Osteocyte (in vitro differentiated cells): ENCODE results near the gene APRT. TPM values are rescaled to one million over a fixed set of nuclear protein-coding genes. Genes with fewer than 3 reads are reported as not detected.

Experiments
- DNase-seq: peaks from one replicate; pipeline ENCODE4 v3.0.0; 2021; ENCODE audit warnings: mixed read lengths; ENCODE audit not compliant: unreplicated experiment; ENCODE audit errors: extremely low spot score
- H3K27ac Mint-ChIP-seq: one replicate; pipeline ENCODE4 v1.8.0; 2021; ENCODE audit warnings: mild to moderate bottlenecking, mixed read lengths; ENCODE audit not compliant: unreplicated experiment
- H3K27me3 Mint-ChIP-seq: one replicate; pipeline ENCODE4 v1.8.0; 2021; ENCODE audit warnings: mixed read lengths; ENCODE audit not compliant: unreplicated experiment
- H3K36me3 Mint-ChIP-seq: one replicate; pipeline ENCODE4 v1.8.0; 2021; ENCODE audit warnings: mixed read lengths; ENCODE audit not compliant: unreplicated experiment
- H3K4me1 Mint-ChIP-seq: one replicate; pipeline ENCODE4 v1.8.0; 2021; ENCODE audit warnings: mixed read lengths; ENCODE audit not compliant: unreplicated experiment
- H3K4me3 Mint-ChIP-seq: one replicate; pipeline ENCODE4 v1.8.0; 2021; ENCODE audit warnings: mild to moderate bottlenecking, moderate library complexity, mixed read lengths; ENCODE audit not compliant: unreplicated experiment
- H3K9me3 Mint-ChIP-seq: one replicate; pipeline ENCODE4 v1.8.0; 2021; ENCODE audit warnings: mixed read lengths; ENCODE audit not compliant: unreplicated experiment
- total RNA-seq: library from RNA; stranded (reverse); gene quantifications from 2 replicates; pipeline ENCODE4 v1.2.1, GENCODE V29; 2021
- TF ChIP-seq, protein P1 (sequence below): fragments of 200-600 bp; sonication (generic); IDR thresholded peaks from 2 replicates; pipeline ENCODE4 v1.5.0; 2021; ENCODE audit warnings: antibody characterized with exemption, mild to moderate bottlenecking, moderate library complexity

The APRT gene
- total RNA-seq, 1 donor from 2014 or later, result 77.1 TPM

- DNase-seq, result no peak
- TF ChIP-seq, protein P1, sequence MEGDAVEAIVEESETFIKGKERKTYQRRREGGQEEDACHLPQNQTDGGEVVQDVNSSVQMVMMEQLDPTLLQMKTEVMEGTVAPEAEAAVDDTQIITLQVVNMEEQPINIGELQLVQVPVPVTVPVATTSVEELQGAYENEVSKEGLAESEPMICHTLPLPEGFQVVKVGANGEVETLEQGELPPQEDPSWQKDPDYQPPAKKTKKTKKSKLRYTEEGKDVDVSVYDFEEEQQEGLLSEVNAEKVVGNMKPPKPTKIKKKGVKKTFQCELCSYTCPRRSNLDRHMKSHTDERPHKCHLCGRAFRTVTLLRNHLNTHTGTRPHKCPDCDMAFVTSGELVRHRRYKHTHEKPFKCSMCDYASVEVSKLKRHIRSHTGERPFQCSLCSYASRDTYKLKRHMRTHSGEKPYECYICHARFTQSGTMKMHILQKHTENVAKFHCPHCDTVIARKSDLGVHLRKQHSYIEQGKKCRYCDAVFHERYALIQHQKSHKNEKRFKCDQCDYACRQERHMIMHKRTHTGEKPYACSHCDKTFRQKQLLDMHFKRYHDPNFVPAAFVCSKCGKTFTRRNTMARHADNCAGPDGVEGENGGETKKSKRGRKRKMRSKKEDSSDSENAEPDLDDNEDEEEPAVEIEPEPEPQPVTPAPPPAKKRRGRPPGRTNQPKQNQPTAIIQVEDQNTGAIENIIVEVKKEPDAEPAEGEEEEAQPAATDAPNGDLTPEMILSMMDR, result no peak
- H3K36me3 Mint-ChIP-seq, result peaks cover 2% of the 10 kb centered on the region
- no peaks in the 10 kb centered on the region for H3K27me3 Mint-ChIP-seq
- H3K4me1 Mint-ChIP-seq, result peaks cover 57% of the 10 kb centered on the region
- H3K27ac Mint-ChIP-seq, result no peak overlapping the region
- no peak overlapping the region for H3K4me3 Mint-ChIP-seq
- H3K9me3 Mint-ChIP-seq, result no peaks in the 10 kb centered on the region
Measured at GRCh38 chr16:88764080-88764479, 47.6 kb downstream of the APRT start.

DNA sequence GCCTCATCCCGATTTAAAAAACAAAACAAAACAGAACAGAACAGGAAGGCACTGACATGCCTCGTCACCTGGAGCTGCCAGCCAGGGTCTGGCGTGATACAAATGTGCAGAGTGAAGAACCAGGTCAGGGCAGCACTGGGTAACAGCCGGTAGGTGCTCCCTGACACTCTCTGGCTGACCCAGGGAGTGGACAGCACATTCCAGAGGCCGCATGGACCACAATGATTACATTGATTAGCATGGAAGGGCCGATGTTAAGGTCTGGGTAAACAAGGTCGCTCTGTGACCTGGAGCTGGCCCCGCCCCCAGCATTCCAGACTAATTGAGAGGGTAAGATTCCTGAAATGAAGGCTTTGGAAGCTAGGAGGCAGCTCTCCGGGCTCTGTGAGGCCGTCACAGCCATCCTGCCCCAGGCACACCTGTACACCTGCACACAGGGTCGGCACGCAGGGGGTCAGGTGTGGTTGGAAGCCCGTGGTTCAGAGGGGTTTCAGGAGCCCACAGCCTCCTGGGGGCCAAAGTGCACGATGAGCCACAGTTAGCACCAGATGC is 48.1 kb downstream of the APRT start:
- H3K4me3 Mint-ChIP-seq, result no peak overlapping the region
- TF ChIP-seq, protein P1, result no peak
- H3K9me3 Mint-ChIP-seq, result no peaks in the 10 kb centered on the region
- no peaks in the 10 kb centered on the region for H3K27me3 Mint-ChIP-seq
- DNase-seq, result no peak
- peaks cover 57% of the 10 kb centered on the region for H3K4me1 Mint-ChIP-seq
- H3K36me3 Mint-ChIP-seq, result peaks cover 2% of the 10 kb centered on the region
- H3K27ac Mint-ChIP-seq, result no peak overlapping the region

GRCh38 chr16:88762941-88763340 is 48.8 kb downstream of the APRT start:
- Mint-ChIP-seq H3K36me3 (peaks cover 2% of the 10 kb centered on the region), H3K4me3 (no peak overlapping the region), H3K9me3 (no peaks in the 10 kb centered on the region), H3K27ac (no peak overlapping the region), H3K27me3 (no peaks in the 10 kb centered on the region), H3K4me1 (peaks cover 58% of the 10 kb centered on the region)
- TF ChIP-seq, protein P1, result no peak
- DNase-seq, result no peak

- TF ChIP-seq, protein P1, result no peak
- Mint-ChIP-seq H3K27me3 (no peaks in the 10 kb centered on the region), H3K27ac (no peak overlapping the region), H3K4me1 (peaks cover 54% of the 10 kb centered on the region), H3K9me3 (no peaks in the 10 kb centered on the region), H3K4me3 (no peak overlapping the region), H3K36me3 (peaks cover 2% of the 10 kb centered on the region)
- DNase-seq, result no peak
Measured at GRCh38 chr16:88762258-88762870, 49.4 kb downstream of the APRT start.

- DNase-seq, result no peak
- no peaks in the 10 kb centered on the region for H3K9me3 Mint-ChIP-seq
- TF ChIP-seq, protein P1, result no peak
- H3K27ac Mint-ChIP-seq, result no peak overlapping the region
- peaks cover 2% of the 10 kb centered on the region for H3K36me3 Mint-ChIP-seq
- no peaks in the 10 kb centered on the region for H3K27me3 Mint-ChIP-seq
- H3K4me1 Mint-ChIP-seq, result peaks cover 51% of the 10 kb centered on the region
- H3K4me3 Mint-ChIP-seq, result no peak overlapping the region
Measured at GRCh38 chr16:88761830-88762229, 49.9 kb downstream of the APRT start.
